ENCODE results near the gene RAB26.
A peak's percentile ranks its signal among the peaks of the same experiment; 100 is the strongest.
"Not testable (repeated sequence)": the region's sequence is repeated elsewhere in the genome, so short reads cannot be mapped to it uniquely, and the experiment has no call there.

RAB26 gene

GRCh38 chr16:2117960-2118722, 30.3 kb upstream of the RAB26 start:
- not testable (repeated sequence) for DNase-seq

- DNase-seq = not testable (repeated sequence)
Measured at GRCh38 chr16:2121325-2121724, 27.1 kb upstream of the RAB26 start.

GRCh38 chr16:2121853-2122252, 26.6 kb upstream of the RAB26 start:
- no peak for DNase-seq

- no peak for DNase-seq
Measured at GRCh38 chr16:2122429-2122828, 26.0 kb upstream of the RAB26 start.

GRCh38 chr16:2122934-2123683, 25.3 kb upstream of the RAB26 start:
- DNase-seq = not testable (repeated sequence)

GRCh38 chr16:2123706-2124376, 24.6 kb upstream of the RAB26 start:
- DNase-seq = not testable (repeated sequence)

- not testable (repeated sequence) for DNase-seq
Measured at GRCh38 chr16:2124377-2124693, 24.1 kb upstream of the RAB26 start.

- DNase-seq = not testable (repeated sequence)
Measured at GRCh38 chr16:2124694-2125444, 23.6 kb upstream of the RAB26 start.

- not testable (repeated sequence) for DNase-seq
Measured at GRCh38 chr16:2125609-2126008, 22.8 kb upstream of the RAB26 start.

GRCh38 chr16:2126161-2126743, 22.2 kb upstream of the RAB26 start:
- DNase-seq = not testable (repeated sequence)

- not testable (repeated sequence) for DNase-seq
Measured at GRCh38 chr16:2126928-2127556, 21.4 kb upstream of the RAB26 start.

- DNase-seq = not testable (repeated sequence)
Measured at GRCh38 chr16:2127630-2128280, 20.7 kb upstream of the RAB26 start.

GRCh38 chr16:2129251-2129650, 19.2 kb upstream of the RAB26 start:
- DNase-seq = not testable (repeated sequence)

- not testable (repeated sequence) for DNase-seq
Measured at GRCh38 chr16:2129890-2130447, 18.5 kb upstream of the RAB26 start.

GRCh38 chr16:2133797-2134196, 14.6 kb upstream of the RAB26 start:
- DNase-seq = not testable (repeated sequence)

GRCh38 chr16:2135071-2135470, 13.4 kb upstream of the RAB26 start:
- DNase-seq = not testable (repeated sequence)

GRCh38 chr16:2135770-2136490, 12.5 kb upstream of the RAB26 start, which contains the start of gene PKD1:
TSS of gene PKD1 (minus strand) at chr16:2135898. CDS start at chr16:2135689, 209 bp downstream.
- peak; percentile 92 for DNase-seq

GRCh38 chr16:2142942-2143877, 5.2 kb upstream of the RAB26 start:
- no peak for DNase-seq

- no peak for DNase-seq
Measured at GRCh38 chr16:2143878-2144485, 4.4 kb upstream of the RAB26 start.
